Measurements from ENCODE around the gene IRS1. TPM values are rescaled to one million over a fixed set of nuclear protein-coding genes. Genes with fewer than 3 reads are reported as not detected.

Gene IRS1
- total RNA-seq, 4 donors from 2014 or later: 6.2 to 20.9 (median 12.8) TPM

- intact Hi-C loops (cut with DNase I; ENCODE audit: low total_unique reads): no loop called here
- in situ Hi-C loops (cut with MboI; ENCODE audit: low pct_ligation_motif_present in 1 of 4, low pct_unique_long_range_greater_than_20kb in 1 of 4, low sequenced_read_pairs in 3 of 4): no loop called here
- TF ChIP-seq EP300 (IDR thresholded peaks at IDR 0.05; ENCODE audit: low read depth): no peak
- no peak for TF ChIP-seq CTCF (IDR thresholded peaks at IDR 0.05)
- TF ChIP-seq POLR2AphosphoS5 (IDR thresholded peaks at IDR 0.05): no peak
- no peak for TF ChIP-seq POLR2A (IDR thresholded peaks at IDR 0.05)
- H3K27ac ChIP-seq: peak overlapping the region in 2 of 4 donors; percentile 18 to 21
- no peaks in the 10 kb centered on the region for H3K9me3 ChIP-seq
- WGBS, 2 donors (ENCODE audit: low coverage in 1 of 2): 61 to 76% methylated on average over 3 of the region's 3 CpGs
- H3K4me3 ChIP-seq: no peak overlapping the region
- DNase-seq: no peak
- H3K36me3 ChIP-seq: no peaks in the 10 kb centered on the region
- H3K27me3 ChIP-seq: no peaks in the 10 kb centered on the region
- H3K4me1 ChIP-seq: peaks cover 6 to 16% (median 9%) of the 10 kb centered on the region in 4 donors
Measured at GRCh38 chr2:226763320-226763719, 36.3 kb downstream of the IRS1 start.

GRCh38 chr2:226761195-226761583 lies 38.4 kb downstream of the IRS1 start:
- no peak overlapping the region for H3K4me3 ChIP-seq
- TF ChIP-seq EP300 (IDR thresholded peaks at IDR 0.05; ENCODE audit: low read depth): no peak
- no peak for TF ChIP-seq CTCF (IDR thresholded peaks at IDR 0.05)
- TF ChIP-seq POLR2AphosphoS5 (IDR thresholded peaks at IDR 0.05): no peak
- TF ChIP-seq POLR2A (IDR thresholded peaks at IDR 0.05): no peak
- H3K36me3 ChIP-seq: no peaks in the 10 kb centered on the region
- H3K27me3 ChIP-seq: no peaks in the 10 kb centered on the region
- no peak for DNase-seq
- peaks cover 6 to 16% (median 9%) of the 10 kb centered on the region in 4 donors for H3K4me1 ChIP-seq
- peak overlapping the region in 2 of 4 donors; percentile 2 to 41 for H3K27ac ChIP-seq
- 66 to 100% methylated on average over 1 to 2 of the region's 2 CpGs for WGBS, 2 donors (ENCODE audit: low coverage in 1 of 2)
- intact Hi-C loops (cut with DNase I; ENCODE audit: low total_unique reads) (no loop called here), in situ Hi-C loops (cut with MboI; ENCODE audit: low pct_ligation_motif_present in 1 of 4, low pct_unique_long_range_greater_than_20kb in 1 of 4, low sequenced_read_pairs in 3 of 4) (no loop called here)
- no peaks in the 10 kb centered on the region for H3K9me3 ChIP-seq

- in situ Hi-C loops (cut with MboI; ENCODE audit: low pct_ligation_motif_present in 1 of 4, low pct_unique_long_range_greater_than_20kb in 1 of 4, low sequenced_read_pairs in 3 of 4): no loop called here
- DNase-seq: no peak
Measured at GRCh38 chr2:226760412-226761194, 39.0 kb downstream of the IRS1 start.

GRCh38 chr2:226759768-226760167 lies 39.9 kb downstream of the IRS1 start:
- in situ Hi-C loops (cut with MboI; ENCODE audit: low pct_ligation_motif_present in 1 of 4, low pct_unique_long_range_greater_than_20kb in 1 of 4, low sequenced_read_pairs in 3 of 4): no loop called here
- DNase-seq: no peak
- Histone ChIP-seq H3K4me3 (no peak overlapping the region), H3K9me3 (no peaks in the 10 kb centered on the region), H3K36me3 (no peaks in the 10 kb centered on the region), H3K4me1 (peaks cover 6 to 26% (median 9%) of the 10 kb centered on the region in 4 donors), H3K27ac (peak overlapping the region in 3 of 4 donors; percentile 38 to 66 (median 62)), H3K27me3 (no peaks in the 10 kb centered on the region)
- WGBS, 2 donors (ENCODE audit: low coverage in 1 of 2): 81 to 91% methylated on average over 8 to 9 of the region's 9 CpGs
- TF ChIP-seq CTCF (IDR thresholded peaks at IDR 0.05) (no peak), POLR2A (IDR thresholded peaks at IDR 0.05) (no peak), EP300 (IDR thresholded peaks at IDR 0.05; ENCODE audit: low read depth) (no peak), POLR2AphosphoS5 (IDR thresholded peaks at IDR 0.05) (no peak)
- intact Hi-C loops (cut with DNase I; ENCODE audit: low total_unique reads): no loop called here

More at GRCh38 chr2:226760412-226761194, 39.0 kb downstream of the IRS1 start:
- Histone ChIP-seq H3K9me3 (no peaks in the 10 kb centered on the region), H3K27me3 (no peaks in the 10 kb centered on the region), H3K27ac (peak overlapping the region in 3 of 4 donors; percentile 41 to 66 (median 62)), H3K4me3 (no peak overlapping the region), H3K4me1 (peaks cover 6 to 19% (median 9%) of the 10 kb centered on the region in 4 donors), H3K36me3 (no peaks in the 10 kb centered on the region)
- intact Hi-C loops (cut with DNase I; ENCODE audit: low total_unique reads): no loop called here
- WGBS, 2 donors (ENCODE audit: low coverage in 1 of 2): 40 to 77% methylated on average over 1 to 2 of the region's 2 CpGs
- no peak for TF ChIP-seq CTCF (IDR thresholded peaks at IDR 0.05)
- TF ChIP-seq POLR2AphosphoS5 (IDR thresholded peaks at IDR 0.05): peak in 2 of 3 donors; percentile 29 to 45
